GM23338 (cell line): ENCODE measurements around the gene RNF8. TPM values are rescaled to one million over a fixed set of nuclear protein-coding genes. Genes with fewer than 3 reads are reported as not detected.

Source experiments
- ATAC-seq: fragments of 200-7000 bp; cut with Tn5 transposase; 3 replicates; pipeline ENCODE4 v1.9.1; 2020
- DNase-seq: peaks from one replicate; pipeline ENCODE4 v3.0.0-alpha.2; 2015; ENCODE audit warnings: low spot score
- H2AFZ ChIP-seq: fragments of 200-600 bp; sonication (generic); 2 replicates; pipeline ENCODE4 v1.8.0; 2016; ENCODE audit warnings: antibody characterized with exemption, mild to moderate bottlenecking, moderate library complexity
- H3F3A ChIP-seq: fragments of 200-600 bp; sonication (generic); replicated peaks from 2 replicates; pipeline ENCODE4 v1.8.0; 2017; ENCODE audit warnings: antibody characterized with exemption, mixed run types, low read depth
- H3K27ac ChIP-seq: fragments of 200-600 bp; sonication (generic); 2 replicates; pipeline ENCODE4 v1.6.1; 2016; ENCODE audit warnings: low read depth
- H3K27me3 ChIP-seq: fragments of 200-600 bp; sonication (generic); 2 replicates; pipeline ENCODE4 v1.8.0; 2016; ENCODE audit warnings: mild to moderate bottlenecking, mixed run types, moderate library complexity; ENCODE audit not compliant: insufficient read depth
- H3K36me3 ChIP-seq: fragments of 200-600 bp; sonication (generic); 2 replicates; pipeline ENCODE4 v1.8.0; 2016; ENCODE audit warnings: mild to moderate bottlenecking; ENCODE audit not compliant: insufficient read depth
- H3K4me1 ChIP-seq: fragments of 200-600 bp; sonication (generic); 2 replicates; pipeline ENCODE4 v1.8.0; 2016; ENCODE audit warnings: mild to moderate bottlenecking, moderate library complexity; ENCODE audit not compliant: insufficient read depth
- H3K4me2 ChIP-seq: fragments of 200-600 bp; sonication (generic); 2 replicates; pipeline ENCODE4 v1.7.1; 2017; ENCODE audit warnings: mixed run types
- H3K4me3 ChIP-seq: fragments of 200-600 bp; sonication (generic); 2 replicates; pipeline ENCODE4 v1.6.1; 2016; ENCODE audit warnings: mixed run types
- H3K79me2 ChIP-seq: fragments of 200-600 bp; sonication (generic); replicated peaks from 2 replicates; pipeline ENCODE4 v1.8.0; 2017; ENCODE audit warnings: mild to moderate bottlenecking; ENCODE audit not compliant: insufficient read depth
- H3K9me2 ChIP-seq: fragments of 200-600 bp; sonication (generic); 2 replicates; pipeline ENCODE4 v1.8.0; 2017; ENCODE audit not compliant: insufficient read depth
- H4K20me1 ChIP-seq: fragments of 200-600 bp; sonication (generic); replicated peaks from 2 replicates; pipeline ENCODE4 v1.8.0; 2017; ENCODE audit warnings: mild to moderate bottlenecking; ENCODE audit not compliant: insufficient read depth
- H3K27ac Mint-ChIP-seq: 2 replicates; pipeline ENCODE4 v1.8.0; 2020; ENCODE audit warnings: inconsistent platforms, mild to moderate bottlenecking, moderate library complexity, mixed read lengths
- H3K27me3 Mint-ChIP-seq: 3 replicates; pipeline ENCODE4 v1.8.0; 2022; ENCODE audit warnings: low read depth, mild to moderate bottlenecking, moderate library complexity, mixed read lengths, inconsistent platforms; ENCODE audit not compliant: insufficient read depth, poor library complexity
- H3K36me3 Mint-ChIP-seq: 3 replicates; pipeline ENCODE4 v1.8.0; 2021; ENCODE audit warnings: low read depth, mild to moderate bottlenecking, inconsistent platforms, moderate library complexity, mixed read lengths
- H3K4me1 Mint-ChIP-seq: 3 replicates; pipeline ENCODE4 v1.8.0; 2020; ENCODE audit warnings: mild to moderate bottlenecking, inconsistent platforms, mixed read lengths
- H3K4me3 Mint-ChIP-seq: 3 replicates; pipeline ENCODE4 v1.8.0; 2021; ENCODE audit warnings: moderate library complexity, mild to moderate bottlenecking, inconsistent platforms, mixed read lengths
- H3K9me3 Mint-ChIP-seq: 3 replicates; pipeline ENCODE4 v1.8.0; 2020; ENCODE audit warnings: moderate library complexity, mild to moderate bottlenecking, inconsistent platforms, mixed read lengths
- ETS1 ChIP-seq: IDR thresholded peaks from 2 replicates; pipeline ENCODE4 v1.6.1; 2016; ENCODE audit warnings: antibody characterized with exemption
- NANOG ChIP-seq: IDR thresholded peaks from 2 replicates; pipeline ENCODE4 v1.6.1; 2016; ENCODE audit warnings: antibody characterized with exemption, borderline replicate concordance
- POLR2AphosphoS5 ChIP-seq: IDR thresholded peaks from 2 replicates; pipeline ENCODE4 v1.6.1; 2016; ENCODE audit warnings: antibody characterized with exemption, low read depth
- REST ChIP-seq: IDR thresholded peaks from one replicate; pipeline ENCODE4 v1.6.1; 2018; ENCODE audit warnings: antibody characterized with exemption; ENCODE audit not compliant: unreplicated experiment
- polyA plus RNA-seq: library from polyadenylated mRNA; unstranded; fragments of >200 nt; fragmentation: Nextera tagmentation; extraction: Ambion mirVana; gene quantifications from 2 replicates; pipeline ENCODE4 v1.2.1, GENCODE V29; 2016
- total RNA-seq: library from RNA; depleted of rRNA; stranded (reverse); fragments of >200 nt; shearing (Covaris generic); gene quantifications from 2 replicates; pipeline ENCODE4 v1.2.3, GENCODE V29; 2014
- TF ChIP-seq, protein P1 (sequence below), 2 experiments: fragments of 200-600 bp in 1 of 2; sonication (generic) in 1 of 2; conservative IDR thresholded peaks; 2 replicates each; pipeline versions ENCODE4 v1.5.1 to v1.6.1; 2016 to 2017; ENCODE audit warnings: antibody characterized with exemption in 2 of 2, low read depth in 2 of 2, mild to moderate bottlenecking in 2 of 2, moderate library complexity in 1 of 2

RNF8 gene
- total and polyA plus RNA-seq, 2 experiments from 2014 or later: 41.6 to 55.2 TPM

- TF ChIP-seq REST (no peak), ETS1 (no peak), POLR2AphosphoS5 (no peak)
- TF ChIP-seq, protein P1, sequence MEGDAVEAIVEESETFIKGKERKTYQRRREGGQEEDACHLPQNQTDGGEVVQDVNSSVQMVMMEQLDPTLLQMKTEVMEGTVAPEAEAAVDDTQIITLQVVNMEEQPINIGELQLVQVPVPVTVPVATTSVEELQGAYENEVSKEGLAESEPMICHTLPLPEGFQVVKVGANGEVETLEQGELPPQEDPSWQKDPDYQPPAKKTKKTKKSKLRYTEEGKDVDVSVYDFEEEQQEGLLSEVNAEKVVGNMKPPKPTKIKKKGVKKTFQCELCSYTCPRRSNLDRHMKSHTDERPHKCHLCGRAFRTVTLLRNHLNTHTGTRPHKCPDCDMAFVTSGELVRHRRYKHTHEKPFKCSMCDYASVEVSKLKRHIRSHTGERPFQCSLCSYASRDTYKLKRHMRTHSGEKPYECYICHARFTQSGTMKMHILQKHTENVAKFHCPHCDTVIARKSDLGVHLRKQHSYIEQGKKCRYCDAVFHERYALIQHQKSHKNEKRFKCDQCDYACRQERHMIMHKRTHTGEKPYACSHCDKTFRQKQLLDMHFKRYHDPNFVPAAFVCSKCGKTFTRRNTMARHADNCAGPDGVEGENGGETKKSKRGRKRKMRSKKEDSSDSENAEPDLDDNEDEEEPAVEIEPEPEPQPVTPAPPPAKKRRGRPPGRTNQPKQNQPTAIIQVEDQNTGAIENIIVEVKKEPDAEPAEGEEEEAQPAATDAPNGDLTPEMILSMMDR (conservative IDR thresholded peaks at IDR 0.05; ENCODE audit: low read depth in 2 of 2): no peak
Measured at GRCh38 chr6:37426945-37427510, 73.2 kb downstream of the RNF8 start (continued).

DNA sequence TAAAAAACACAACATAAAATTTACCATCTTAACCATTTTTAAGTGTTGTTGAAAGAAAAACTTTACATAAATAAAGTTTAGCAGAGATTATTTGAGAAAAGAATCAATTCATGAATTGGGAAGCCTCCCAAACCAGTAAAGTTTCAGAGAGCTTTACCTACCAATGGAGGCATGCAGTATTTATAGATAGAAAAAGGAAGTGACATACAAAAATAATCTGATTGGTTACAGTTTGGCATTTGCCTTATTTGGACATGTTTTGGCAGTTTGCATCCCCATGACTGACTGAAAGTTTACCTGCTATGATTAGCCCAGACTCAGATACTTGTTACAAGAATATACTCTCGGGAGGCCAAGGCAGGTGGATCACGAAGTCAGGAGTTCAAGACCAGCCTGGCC, 75.6 kb downstream of the RNF8 start:
- peaks cover 8% of the 10 kb centered on the region for H3K27me3 Mint-ChIP-seq
- TF ChIP-seq NANOG (no peak), ETS1 (no peak)

More for the DNA sequence above, 75.6 kb downstream of the RNF8 start:
- H3F3A ChIP-seq: no peaks in the 10 kb centered on the region; the same call in 1 of the 2 replicates
- Mint-ChIP-seq H3K36me3 (no peaks in the 10 kb centered on the region; the same call in 2 of the 3 replicates), H3K27ac (no peak overlapping the region), H3K4me3 (no peak overlapping the region), H3K9me3 (peaks cover 16% of the 10 kb centered on the region), H3K4me1 (peaks cover 15% of the 10 kb centered on the region)
- peaks cover 10% of the 10 kb centered on the region for H3K79me2 ChIP-seq
- no peaks in the 10 kb centered on the region for H4K20me1 ChIP-seq
- no peak overlapping the region for H3K27ac ChIP-seq
- H3K9me2 ChIP-seq: no peaks in the 10 kb centered on the region
- no peak for DNase-seq
- H3K4me3 ChIP-seq: no peak overlapping the region
- H2AFZ ChIP-seq: no peak overlapping the region
- ATAC-seq: no peak
- H3K4me2 ChIP-seq: no peak overlapping the region
- no peaks in the 10 kb centered on the region for H3K27me3 ChIP-seq
- no peaks in the 10 kb centered on the region for H3K36me3 ChIP-seq
- H3K4me1 ChIP-seq: peaks cover 11% of the 10 kb centered on the region
